ENCODE results near the gene SRPRA. TPM values are rescaled to one million over a fixed set of nuclear protein-coding genes. Genes with fewer than 3 reads are reported as not detected.
A peak's percentile ranks its signal among the peaks of the same experiment; 100 is the strongest.

SRPRA gene
- total RNA-seq, 2 experiments from 2014 or later: 121 to 125 TPM

GRCh38 chr11:126305699-126306098 lies 37.0 kb upstream of the SRPRA start:
- Mint-ChIP-seq H3K4me3 (peak overlapping the region; percentile 58), H3K36me3 (ENCODE audit: low read depth) (peaks cover 45% of the 10 kb centered on the region), H3K27ac (peak overlapping the region; percentile 60), H3K9me3 (no peaks in the 10 kb centered on the region), H3K27me3 (no peaks in the 10 kb centered on the region), H3K4me1 (peaks cover 34% of the 10 kb centered on the region)
- ChIA-PET CTCF (interaction anchor here (0.7 to 2.6 kb wide), 5 partner anchors 10 to 483 kb away, joined by 3 to 17 read pairs (median 3); no protein-coding TSS in a partner anchor), POLR2A (interaction anchor here (0.8 to 3.4 kb wide), 4 partner anchors 13 to 418 kb away, joined by 3 to 23 read pairs (median 3); partner anchors contain the start of genes HYLS1 and ST3GAL4)
- peak; percentile 35 for DNase-seq

- ChIA-PET CTCF (interaction anchor here (0.6 to 2.6 kb wide), 8 partner anchors 9 to 1770 kb away, joined by 3 to 17 read pairs (median 3); no protein-coding TSS in a partner anchor), POLR2A (interaction anchor here (0.7 to 3.4 kb wide), 13 partner anchors 14 to 176 kb away, joined by 3 to 23 read pairs (median 6); partner anchors contain the start of genes FOXRED1, SRPRA, ST3GAL4 and TIRAP)
- peak overlapping the region; percentile 75 for H3K27ac Mint-ChIP-seq
- H3K4me3 Mint-ChIP-seq: peak overlapping the region; percentile 77
- H3K4me1 Mint-ChIP-seq: peaks cover 30% of the 10 kb centered on the region
- no peaks in the 10 kb centered on the region for H3K9me3 Mint-ChIP-seq
- H3K27me3 Mint-ChIP-seq: no peaks in the 10 kb centered on the region
- peaks cover 36% of the 10 kb centered on the region for H3K36me3 Mint-ChIP-seq (ENCODE audit: low read depth)
- DNase-seq: no peak
Observed at GRCh38 chr11:126304457-126305075, 35.9 kb upstream of the SRPRA start.

GRCh38 chr11:126303623-126304456 lies 35.1 kb upstream of the SRPRA start, which contains the start of gene DCPS:
DCPS (plus strand) TSS chr11:126304060; CDS start chr11:126304081, 21 bp downstream.
- H3K27ac Mint-ChIP-seq: peak within 1 kb of the TSS; percentile 75
- ChIA-PET POLR2A (interaction anchor here (0.7 to 3.4 kb wide), 15 partner anchors 12 to 416 kb away, joined by 3 to 23 read pairs (median 5); partner anchors contain the start of genes FOXRED1, HYLS1, SRPRA and ST3GAL4), CTCF (interaction anchor here (0.6 to 2.6 kb wide), 6 partner anchors 10 to 177 kb away, joined by 3 to 17 read pairs (median 3); no protein-coding TSS in a partner anchor)
- H3K36me3 Mint-ChIP-seq (ENCODE audit: low read depth): peaks cover 36% of the 10 kb centered on the region
- H3K4me1 Mint-ChIP-seq: peaks cover 30% of the 10 kb centered on the region
- peak within 1 kb of the TSS; percentile 77 for H3K4me3 Mint-ChIP-seq
- peak; percentile 90 for DNase-seq
- no peaks in the 10 kb centered on the region for H3K9me3 Mint-ChIP-seq
- no peaks in the 10 kb centered on the region for H3K27me3 Mint-ChIP-seq

- no peaks in the 10 kb centered on the region for H3K27me3 Mint-ChIP-seq
- POLR2A ChIA-PET: no interaction called here
- CTCF ChIA-PET: no interaction called here
- H3K9me3 Mint-ChIP-seq: no peaks in the 10 kb centered on the region
- no peak overlapping the region for H3K4me3 Mint-ChIP-seq
- no peak overlapping the region for H3K27ac Mint-ChIP-seq
- H3K4me1 Mint-ChIP-seq: peaks cover 7% of the 10 kb centered on the region
- H3K36me3 Mint-ChIP-seq (ENCODE audit: low read depth): peaks cover 34% of the 10 kb centered on the region
- no peak for DNase-seq
Observed at GRCh38 chr11:126297004-126297403, 28.3 kb upstream of the SRPRA start.

- DNase-seq: no peak
- Mint-ChIP-seq H3K4me1 (peaks cover 7% of the 10 kb centered on the region), H3K27ac (no peak overlapping the region), H3K27me3 (no peaks in the 10 kb centered on the region), H3K9me3 (no peaks in the 10 kb centered on the region), H3K36me3 (ENCODE audit: low read depth) (peaks cover 44% of the 10 kb centered on the region), H3K4me3 (no peak overlapping the region)
- CTCF ChIA-PET: interaction anchor here (1.2 kb wide), 1 partner anchor 11 kb away, joined by 3 read pairs; no protein-coding TSS in a partner anchor
- POLR2A ChIA-PET: interaction anchor here (1.0 kb wide), 1 partner anchor 11 kb away, joined by 3 read pairs; no protein-coding TSS in a partner anchor
Observed at GRCh38 chr11:126293726-126294125, 25.0 kb upstream of the SRPRA start.

GRCh38 chr11:126290887-126291286 lies 22.2 kb upstream of the SRPRA start:
- Mint-ChIP-seq H3K27ac (no peak overlapping the region), H3K27me3 (no peaks in the 10 kb centered on the region), H3K4me3 (no peak overlapping the region), H3K36me3 (ENCODE audit: low read depth) (peaks cover 42% of the 10 kb centered on the region), H3K9me3 (no peaks in the 10 kb centered on the region), H3K4me1 (peaks cover 6% of the 10 kb centered on the region)
- ChIA-PET POLR2A (interaction anchor here (1.7 kb wide), 1 partner anchor 13 kb away, joined by 5 read pairs; the partner anchor contains the start of gene DCPS), CTCF (interaction anchor here (1.2 kb wide), 1 partner anchor 9 kb away, joined by 4 read pairs; no protein-coding TSS in a partner anchor)
- DNase-seq: no peak

GRCh38 chr11:126288237-126288636 lies 19.5 kb upstream of the SRPRA start:
- Mint-ChIP-seq H3K36me3 (ENCODE audit: low read depth) (peaks cover 36% of the 10 kb centered on the region), H3K9me3 (no peaks in the 10 kb centered on the region), H3K27ac (no peak overlapping the region), H3K4me1 (peaks cover 22% of the 10 kb centered on the region), H3K4me3 (no peak overlapping the region), H3K27me3 (no peaks in the 10 kb centered on the region)
- ChIA-PET CTCF (interaction anchor here (1.0 kb wide), 1 partner anchor 16 kb away, joined by 3 read pairs; no protein-coding TSS in a partner anchor), POLR2A (no interaction called here)
- DNase-seq: no peak

GRCh38 chr11:126284829-126285228 lies 16.1 kb upstream of the SRPRA start:
- ChIA-PET POLR2A (interaction anchor here (1.2 to 2.1 kb wide), 2 partner anchors 15 to 20 kb away, joined by 4 to 19 read pairs; partner anchors contain the start of gene DCPS), CTCF (no interaction called here)
- Mint-ChIP-seq H3K4me3 (peak overlapping the region; percentile 69), H3K36me3 (ENCODE audit: low read depth) (peaks cover 21% of the 10 kb centered on the region), H3K4me1 (peaks cover 48% of the 10 kb centered on the region), H3K27ac (peak overlapping the region; percentile 73), H3K27me3 (no peaks in the 10 kb centered on the region), H3K9me3 (no peaks in the 10 kb centered on the region)
- peak; percentile 80 for DNase-seq

- peaks cover 21% of the 10 kb centered on the region for H3K36me3 Mint-ChIP-seq (ENCODE audit: low read depth)
- no peaks in the 10 kb centered on the region for H3K27me3 Mint-ChIP-seq
- peak within 1 kb of the TSS; percentile 99 for H3K27ac Mint-ChIP-seq
- H3K4me3 Mint-ChIP-seq: peak within 1 kb of the TSS; percentile 100
- H3K4me1 Mint-ChIP-seq: peaks cover 54% of the 10 kb centered on the region
- CTCF ChIA-PET: interaction anchor here (0.7 to 1.6 kb wide), 5 partner anchors 16 to 402 kb away, joined by 3 to 5 read pairs (median 3); partner anchors contain the start of gene HYLS1
- POLR2A ChIA-PET: interaction anchor here (0.6 to 5.0 kb wide), 21 partner anchors 10 to 395 kb away, joined by 3 to 78 read pairs (median 5); partner anchors contain the start of genes DCPS, FAM118B, FOXRED1 and RPUSD4
- H3K9me3 Mint-ChIP-seq: no peaks in the 10 kb centered on the region
- DNase-seq: peak; percentile 70
Observed at GRCh38 chr11:126282736-126283591, 14.3 kb upstream of the SRPRA start, which contains the start of gene TIRAP. TIRAP (plus strand) TSS chr11:126283093; CDS start chr11:126290895, 7,802 bp downstream.

GRCh38 chr11:126282361-126282735 lies 13.7 kb upstream of the SRPRA start:
- no peaks in the 10 kb centered on the region for H3K27me3 Mint-ChIP-seq
- peak overlapping the region; percentile 88 for H3K27ac Mint-ChIP-seq
- H3K9me3 Mint-ChIP-seq: no peaks in the 10 kb centered on the region

GRCh38 chr11:126281666-126282175 lies 13.0 kb upstream of the SRPRA start:
- DNase-seq: no peak
- H3K4me1 Mint-ChIP-seq: peaks cover 52% of the 10 kb centered on the region
- CTCF ChIA-PET: interaction anchor here (0.6 to 2.4 kb wide), 4 partner anchors 13 to 30 kb away, joined by 3 to 12 read pairs (median 3); partner anchors contain the start of genes FOXRED1 and SRPRA
- H3K4me3 Mint-ChIP-seq: peak overlapping the region; percentile 100
- H3K27me3 Mint-ChIP-seq: no peaks in the 10 kb centered on the region
- H3K27ac Mint-ChIP-seq: peak overlapping the region; percentile 88
- POLR2A ChIA-PET: interaction anchor here (0.5 to 5.0 kb wide), 9 partner anchors 13 to 73 kb away, joined by 3 to 78 read pairs (median 5); partner anchors contain the start of genes DCPS, FAM118B, FOXRED1 and RPUSD4
- no peaks in the 10 kb centered on the region for H3K9me3 Mint-ChIP-seq
- peaks cover 21% of the 10 kb centered on the region for H3K36me3 Mint-ChIP-seq (ENCODE audit: low read depth)

More at GRCh38 chr11:126282361-126282735, 13.7 kb upstream of the SRPRA start:
- Mint-ChIP-seq H3K4me1 (peaks cover 54% of the 10 kb centered on the region), H3K4me3 (peak overlapping the region; percentile 100), H3K36me3 (ENCODE audit: low read depth) (peaks cover 25% of the 10 kb centered on the region)
- peak; percentile 43 for DNase-seq
- CTCF ChIA-PET: interaction anchor here (1.6 to 2.4 kb wide), 2 partner anchors 14 to 29 kb away, joined by 3 to 12 read pairs; partner anchors contain the start of genes FOXRED1 and SRPRA
- POLR2A ChIA-PET: interaction anchor here (0.6 to 5.0 kb wide), 13 partner anchors 10 to 72 kb away, joined by 3 to 78 read pairs (median 4); partner anchors contain the start of genes DCPS, FAM118B, FOXRED1 and RPUSD4

Data from activated CD4-positive, alpha-beta memory T cell treated with anti-CD3 and anti-CD28 coated beads, Interleukin-2, amount 10 ng/mL, durations not matched to agents 7 days and 5 days (primary cell).